A673 (cell line): Measurements from ENCODE around the gene TUBA4A. TPM values are rescaled to one million over a fixed set of nuclear protein-coding genes. Genes with fewer than 3 reads are reported as not detected.
A peak's percentile ranks its signal among the peaks of the same experiment; 100 is the strongest.

Experiments
- BruUV-seq: library from RNA; stranded (reverse); fragments of 400-500 nt; replicated peaks from 2 replicates; lab custom pipeline; 2021; lab: Mats Ljungman, UMichigan
- CTCF ChIA-PET: fragments of 300-600 bp; sonication (Branson Sonifier 250); formaldehyde crosslinking; loops from one replicate; lab custom pipeline; 2022; ENCODE audit warnings: antibody characterized with exemption; lab: Charles Lee
- POLR2A ChIA-PET: fragments of 300-600 bp; sonication (Branson Sonifier 250); formaldehyde crosslinking; loops from one replicate; lab custom pipeline; 2022; ENCODE audit warnings: antibody characterized with exemption; ENCODE audit not compliant: low non-redundant PET; lab: Charles Lee
- DNase-seq: peaks from one replicate; pipeline ENCODE4 v3.0.0-alpha.2; 2015; ENCODE audit warnings: low spot score
- H3K27ac ChIP-seq: fragments of 200-600 bp; sonication (generic); 2 replicates; pipeline ENCODE4 v1.5.1; 2016; ENCODE audit warnings: mixed run types, low read depth, mild to moderate bottlenecking, mixed read lengths, antibody characterized with exemption, low read length; ENCODE audit not compliant: poor library complexity, severe bottlenecking
- H3K27me3 ChIP-seq: fragments of 200-600 bp; sonication (generic); replicated peaks from 2 replicates; pipeline ENCODE4 v1.6.1; 2017; ENCODE audit warnings: mixed run types, low read depth, mild to moderate bottlenecking, mixed read lengths, antibody characterized with exemption, low read length; ENCODE audit not compliant: insufficient read depth, poor library complexity
- H3K36me3 ChIP-seq: fragments of 200-600 bp; sonication (generic); 2 replicates; pipeline ENCODE4 v1.6.1; 2016; ENCODE audit warnings: mixed run types, mild to moderate bottlenecking, mixed read lengths, antibody characterized with exemption, low read length; ENCODE audit not compliant: insufficient read depth, poor library complexity, severe bottlenecking
- H3K4me1 ChIP-seq: fragments of 200-600 bp; sonication (generic); 2 replicates; pipeline ENCODE4 v1.6.1; 2017; ENCODE audit warnings: mixed run types, mild to moderate bottlenecking, mixed read lengths, antibody characterized with exemption, low read length; ENCODE audit not compliant: insufficient read depth, poor library complexity, severe bottlenecking
- H3K4me3 ChIP-seq: fragments of 200-600 bp; sonication (generic); 2 replicates; pipeline ENCODE4 v1.5.1; 2016; ENCODE audit warnings: low read depth, mixed run types, mild to moderate bottlenecking, mixed read lengths, low read length; ENCODE audit not compliant: poor library complexity, severe bottlenecking
- H3K9me3 ChIP-seq: fragments of 200-600 bp; sonication (generic); 2 replicates; pipeline ENCODE4 v1.6.1; 2016; ENCODE audit warnings: mixed run types, low read depth, mild to moderate bottlenecking, mixed read lengths, antibody characterized with exemption, low read length; ENCODE audit not compliant: poor library complexity, severe bottlenecking
- CTCF ChIP-seq: fragments of 300-800, 200-600 bp; sonication (generic); conservative IDR thresholded peaks from 2 replicates; pipeline ENCODE4 v1.5.1; 2017; ENCODE audit warnings: low read depth, mild to moderate bottlenecking, antibody characterized with exemption, low read length, moderate library complexity, mixed read lengths
- EZH2 ChIP-seq: fragments of 200-600 bp; sonication (generic); IDR thresholded peaks from 2 replicates; pipeline ENCODE4 v1.6.1; 2017; ENCODE audit warnings: borderline replicate concordance, low read depth, mild to moderate bottlenecking, mixed read lengths, antibody characterized with exemption, low read length; ENCODE audit not compliant: poor library complexity, severe bottlenecking
- intact Hi-C: fragments of 100-400 bp; cut with micrococcal nuclease; formaldehyde crosslinking; loops from one replicate; pipeline ENCODE4 v1.10.0; 2022; ENCODE audit not compliant: unreplicated experiment
- total RNA-seq: library from RNA; stranded (reverse); gene quantifications from 2 replicates; pipeline ENCODE4 v1.2.3, GENCODE V29; 2021

Gene TUBA4A
- total RNA-seq, 1 experiment from 2014 or later = 68.0 TPM

GRCh38 chr2:219246559-219246958, 7.2 kb downstream of the TUBA4A start:
- DNase-seq = no peak
- H3K4me3 ChIP-seq = peak overlapping the region; percentile 85
- H3K9me3 ChIP-seq = no peaks in the 10 kb centered on the region
- peaks cover 10% of the 10 kb centered on the region for H3K36me3 ChIP-seq
- no TSS peak for BruUV-seq
- H3K27me3 ChIP-seq = no peaks in the 10 kb centered on the region
- peak overlapping the region; percentile 20 for H3K27ac ChIP-seq
- ChIA-PET POLR2A (no interaction called here), CTCF (no interaction called here)
- no peak for TF ChIP-seq CTCF
- TF ChIP-seq EZH2 = no peak
- H3K4me1 ChIP-seq = peaks cover 30% of the 10 kb centered on the region
- intact Hi-C loops = no loop called here

- TF ChIP-seq CTCF = no peak
- no peak for TF ChIP-seq EZH2
- H3K27me3 ChIP-seq = no peaks in the 10 kb centered on the region
- peaks cover 10% of the 10 kb centered on the region for H3K36me3 ChIP-seq
- BruUV-seq = no TSS peak
- peak overlapping the region; percentile 85 for H3K27ac ChIP-seq
- CTCF ChIA-PET = no interaction called here
- H3K4me1 ChIP-seq = peaks cover 28% of the 10 kb centered on the region
- DNase-seq = no peak
- intact Hi-C loops = no loop called here
- no peaks in the 10 kb centered on the region for H3K9me3 ChIP-seq
- POLR2A ChIA-PET = no interaction called here
- H3K4me3 ChIP-seq = peak overlapping the region; percentile 85
Measured at GRCh38 chr2:219245899-219246230, 7.9 kb downstream of the TUBA4A start.

GRCh38 chr2:219245148-219245898, 8.4 kb downstream of the TUBA4A start, which contains the start of the genes GLB1L and STK16:
TSS of gene GLB1L (minus strand) at chr2:219245444. CDS start at chr2:219243573, 1,871 bp downstream.
TSS of gene STK16 (plus strand) at chr2:219245479. CDS start at chr2:219246000, 521 bp downstream.
- intact Hi-C loops = no loop called here
- no TSS peak for BruUV-seq
- Histone ChIP-seq H3K36me3 (peaks cover 6% of the 10 kb centered on the region), H3K4me1 (peaks cover 22% of the 10 kb centered on the region), H3K4me3 (peak within 1 kb of the TSS; percentile 85), H3K9me3 (no peaks in the 10 kb centered on the region), H3K27me3 (no peaks in the 10 kb centered on the region), H3K27ac (peak within 1 kb of the TSS; percentile 85)
- DNase-seq = peak; percentile 88
- CTCF ChIA-PET = interaction anchor here (1.3 kb wide), 1 partner anchor 50 kb away, joined by 4 read pairs; no protein-coding TSS in a partner anchor
- POLR2A ChIA-PET = no interaction called here
- no peak for TF ChIP-seq EZH2
- TF ChIP-seq CTCF = no peak
